Activated T-cell treated with anti-CD3 and anti-CD28 coated beads, Interleukin-2, amount 50 U/mL, for 24 hours (primary cell): ENCODE results near the gene EGFR.

ENCODE experiments used
- DNase-seq: peaks from one replicate; pipeline ENCODE4 v3.0.0-alpha.2; 2020
- H3K27ac Mint-ChIP-seq: 2 replicates; pipeline ENCODE4 v1.8.0; 2020; ENCODE audit warnings: mild to moderate bottlenecking, mixed read lengths
- H3K27me3 Mint-ChIP-seq: 2 replicates; pipeline ENCODE4 v1.8.0; 2020; ENCODE audit warnings: mixed read lengths
- H3K36me3 Mint-ChIP-seq: 2 replicates; pipeline ENCODE4 v1.8.0; 2020; ENCODE audit warnings: low read depth, mixed read lengths
- H3K4me1 Mint-ChIP-seq: 2 replicates; pipeline ENCODE4 v1.8.0; 2020; ENCODE audit warnings: low read depth, mixed read lengths
- H3K4me3 Mint-ChIP-seq: 2 replicates; pipeline ENCODE4 v1.8.0; 2020; ENCODE audit warnings: mild to moderate bottlenecking, moderate library complexity, mixed read lengths
- H3K9me3 Mint-ChIP-seq: 2 replicates; pipeline ENCODE4 v1.8.0; 2020; ENCODE audit warnings: mixed read lengths

Gene EGFR

DNA sequence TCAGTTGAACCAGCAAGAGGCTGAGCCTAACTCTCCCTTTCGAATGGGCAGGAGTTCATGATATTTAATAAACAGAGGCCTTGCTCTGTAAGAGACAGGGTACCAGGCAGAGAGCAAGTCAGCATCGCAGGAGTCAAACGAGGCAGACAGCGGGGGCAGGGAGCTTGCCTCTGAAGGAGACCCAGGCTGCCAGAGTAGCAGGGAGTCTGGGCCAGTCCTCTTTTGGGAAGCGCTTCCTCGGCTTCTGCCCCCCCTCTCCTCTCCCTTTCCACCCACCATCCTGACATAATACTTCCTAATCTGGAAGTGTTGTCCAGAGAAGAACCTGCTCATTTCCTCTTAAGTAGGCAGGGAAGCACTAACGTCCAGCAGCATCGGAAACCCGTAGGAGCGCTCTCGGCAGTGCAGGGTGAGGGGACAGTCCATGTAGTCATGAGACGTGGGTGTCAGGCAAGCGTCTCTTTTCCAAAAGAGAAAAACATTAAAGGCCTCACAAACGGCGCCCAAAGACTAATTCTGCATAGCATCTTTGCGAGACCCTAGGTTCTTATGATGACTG lies 171.1 kb downstream of the EGFR start:
- peaks cover 23% of the 10 kb centered on the region for H3K27me3 Mint-ChIP-seq
- H3K4me3 Mint-ChIP-seq, result no peak overlapping the region
- H3K36me3 Mint-ChIP-seq, result no peaks in the 10 kb centered on the region
- H3K9me3 Mint-ChIP-seq, result no peaks in the 10 kb centered on the region
- no peaks in the 10 kb centered on the region for H3K4me1 Mint-ChIP-seq
- no peak overlapping the region for H3K27ac Mint-ChIP-seq
- DNase-seq, result no peak

DNA sequence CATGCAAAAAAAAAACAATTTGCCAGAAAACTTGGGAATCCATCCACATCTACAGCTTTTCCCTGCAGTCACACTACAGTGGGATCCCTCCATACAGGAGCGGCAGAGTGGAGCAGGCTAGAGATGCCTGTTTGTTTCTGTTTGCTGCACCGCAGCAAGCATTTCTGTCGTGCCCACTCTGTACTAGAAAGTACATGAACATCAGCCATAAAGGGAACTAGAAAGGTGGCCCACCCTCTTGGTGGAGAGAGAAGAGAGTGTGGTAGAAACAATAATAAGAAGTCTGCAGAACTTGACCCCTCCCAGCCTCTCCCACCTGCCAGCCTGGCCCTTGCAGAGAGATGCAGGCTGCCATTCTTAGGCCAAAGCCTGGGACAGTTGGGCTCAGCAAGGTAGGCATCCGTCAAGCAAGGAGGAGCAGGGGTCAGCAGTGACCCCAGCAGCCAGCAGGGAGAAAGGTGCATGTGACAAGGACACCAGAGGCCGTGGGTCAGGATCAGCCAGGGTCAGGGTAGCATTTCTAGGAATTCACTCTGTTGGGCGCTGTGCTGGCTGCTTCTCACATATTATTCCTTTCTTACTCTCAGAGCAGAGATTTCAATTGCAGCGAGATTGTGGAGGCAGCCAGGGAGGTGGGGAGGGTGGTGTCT lies 171.8 kb downstream of the EGFR start:
- Mint-ChIP-seq H3K4me1 (no peaks in the 10 kb centered on the region), H3K27ac (no peak overlapping the region), H3K36me3 (no peaks in the 10 kb centered on the region), H3K9me3 (no peaks in the 10 kb centered on the region), H3K27me3 (peaks cover 23% of the 10 kb centered on the region), H3K4me3 (no peak overlapping the region)
- no peak for DNase-seq

- no peak for DNase-seq
- Mint-ChIP-seq H3K4me1 (no peaks in the 10 kb centered on the region), H3K27ac (no peak overlapping the region), H3K9me3 (no peaks in the 10 kb centered on the region), H3K27me3 (peaks cover 23% of the 10 kb centered on the region), H3K36me3 (no peaks in the 10 kb centered on the region), H3K4me3 (no peak overlapping the region)
These were observed 172.5 kb downstream of the EGFR start for GRCh38 chr7:55191161-55191925.

- no peak overlapping the region for H3K4me3 Mint-ChIP-seq
- H3K4me1 Mint-ChIP-seq, result no peaks in the 10 kb centered on the region
- H3K36me3 Mint-ChIP-seq, result no peaks in the 10 kb centered on the region
- no peak overlapping the region for H3K27ac Mint-ChIP-seq
- DNase-seq, result no peak
- peaks cover 16% of the 10 kb centered on the region for H3K27me3 Mint-ChIP-seq
- no peaks in the 10 kb centered on the region for H3K9me3 Mint-ChIP-seq
These were observed 173.3 kb downstream of the EGFR start for GRCh38 chr7:55191926-55192692.

DNA sequence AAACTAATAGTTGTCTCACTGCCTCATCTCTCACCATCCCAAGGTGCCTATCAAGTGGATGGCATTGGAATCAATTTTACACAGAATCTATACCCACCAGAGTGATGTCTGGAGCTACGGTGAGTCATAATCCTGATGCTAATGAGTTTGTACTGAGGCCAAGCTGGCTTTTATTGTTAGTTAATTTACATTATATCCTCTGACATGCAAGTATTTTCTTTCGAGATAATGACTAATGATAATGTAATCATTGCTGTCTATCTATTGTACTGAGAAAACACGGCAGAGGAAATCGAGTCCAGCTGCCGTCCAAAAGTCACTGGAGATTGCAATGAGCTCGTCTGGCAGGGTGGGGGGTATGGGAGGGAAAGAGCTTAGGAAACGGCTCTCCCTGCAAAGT lies 173.9 kb downstream of the EGFR start:
- Mint-ChIP-seq H3K36me3 (no peaks in the 10 kb centered on the region), H3K4me3 (no peak overlapping the region), H3K4me1 (no peaks in the 10 kb centered on the region), H3K9me3 (no peaks in the 10 kb centered on the region), H3K27ac (no peak overlapping the region), H3K27me3 (peaks cover 15% of the 10 kb centered on the region)
- DNase-seq, result no peak

- Mint-ChIP-seq H3K36me3 (no peaks in the 10 kb centered on the region), H3K9me3 (no peaks in the 10 kb centered on the region), H3K4me1 (no peaks in the 10 kb centered on the region), H3K27ac (no peak overlapping the region), H3K4me3 (no peak overlapping the region), H3K27me3 (peaks cover 12% of the 10 kb centered on the region)
- DNase-seq, result no peak
These were observed 174.4 kb downstream of the EGFR start for GRCh38 chr7:55193245-55193644.

GRCh38 chr7:55194522-55194921 lies 175.7 kb downstream of the EGFR start:
- DNase-seq, result no peak
- Mint-ChIP-seq H3K27ac (no peak overlapping the region), H3K27me3 (peaks cover 5% of the 10 kb centered on the region)

DNA sequence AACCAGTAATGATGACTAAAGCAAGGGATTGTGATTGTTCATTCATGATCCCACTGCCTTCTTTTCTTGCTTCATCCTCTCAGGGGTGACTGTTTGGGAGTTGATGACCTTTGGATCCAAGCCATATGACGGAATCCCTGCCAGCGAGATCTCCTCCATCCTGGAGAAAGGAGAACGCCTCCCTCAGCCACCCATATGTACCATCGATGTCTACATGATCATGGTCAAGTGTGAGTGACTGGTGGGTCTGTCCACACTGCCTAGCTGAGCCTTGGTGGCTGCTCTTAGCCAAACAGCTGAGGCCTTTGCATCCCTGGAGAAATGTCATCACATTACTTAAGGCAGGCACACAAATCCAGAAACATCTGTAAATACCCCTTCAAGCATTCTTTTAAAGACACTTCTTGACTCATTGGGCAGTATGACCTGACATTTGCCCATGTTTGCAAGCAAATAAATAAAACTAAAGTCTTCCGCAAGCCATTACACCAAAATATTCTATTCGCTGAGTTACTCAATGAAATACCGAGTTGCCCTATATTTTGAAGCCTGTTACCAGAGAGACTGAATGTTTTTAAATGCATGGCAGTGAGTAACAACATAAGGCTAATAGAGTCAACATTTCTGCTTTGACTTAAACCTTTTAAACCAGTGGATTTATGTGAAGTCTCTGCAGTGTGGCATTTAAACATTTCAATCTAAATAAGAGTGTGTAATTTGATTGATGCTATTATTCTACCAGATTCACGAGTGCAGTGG lies 180.0 kb downstream of the EGFR start:
- H3K36me3 Mint-ChIP-seq, result no peaks in the 10 kb centered on the region
- H3K4me1 Mint-ChIP-seq, result no peaks in the 10 kb centered on the region
- H3K9me3 Mint-ChIP-seq, result no peaks in the 10 kb centered on the region
- H3K27me3 Mint-ChIP-seq, result peaks cover 6% of the 10 kb centered on the region
- H3K4me3 Mint-ChIP-seq, result no peak overlapping the region
- DNase-seq, result no peak
- H3K27ac Mint-ChIP-seq, result no peak overlapping the region

More at GRCh38 chr7:55194522-55194921, 175.7 kb downstream of the EGFR start:
- H3K4me3 Mint-ChIP-seq, result no peak overlapping the region
- H3K36me3 Mint-ChIP-seq, result no peaks in the 10 kb centered on the region
- H3K9me3 Mint-ChIP-seq, result no peaks in the 10 kb centered on the region
- no peaks in the 10 kb centered on the region for H3K4me1 Mint-ChIP-seq

DNA sequence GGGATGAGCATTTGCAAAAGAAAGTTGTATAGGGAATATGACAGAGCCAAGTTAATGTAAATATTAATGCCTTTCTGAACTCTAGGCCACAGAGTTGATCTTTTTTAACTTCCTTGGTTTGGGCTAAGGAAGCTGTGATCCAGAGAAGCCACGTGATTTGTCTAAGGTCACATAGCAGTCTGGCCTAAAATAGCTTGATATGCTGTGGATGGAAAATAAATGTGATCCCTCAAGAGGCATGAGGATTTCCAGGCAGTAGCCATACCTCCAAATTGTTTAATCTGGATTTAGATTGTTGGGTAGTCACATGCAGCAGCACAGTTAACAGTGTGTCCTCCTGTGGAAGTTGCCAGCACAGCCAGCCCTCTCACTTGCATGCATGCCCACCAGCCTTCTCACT lies 180.6 kb downstream of the EGFR start:
- DNase-seq, result no peak
- Mint-ChIP-seq H3K9me3 (no peaks in the 10 kb centered on the region), H3K4me3 (no peak overlapping the region), H3K4me1 (no peaks in the 10 kb centered on the region), H3K27ac (no peak overlapping the region), H3K36me3 (no peaks in the 10 kb centered on the region), H3K27me3 (peaks cover 6% of the 10 kb centered on the region)

DNA sequence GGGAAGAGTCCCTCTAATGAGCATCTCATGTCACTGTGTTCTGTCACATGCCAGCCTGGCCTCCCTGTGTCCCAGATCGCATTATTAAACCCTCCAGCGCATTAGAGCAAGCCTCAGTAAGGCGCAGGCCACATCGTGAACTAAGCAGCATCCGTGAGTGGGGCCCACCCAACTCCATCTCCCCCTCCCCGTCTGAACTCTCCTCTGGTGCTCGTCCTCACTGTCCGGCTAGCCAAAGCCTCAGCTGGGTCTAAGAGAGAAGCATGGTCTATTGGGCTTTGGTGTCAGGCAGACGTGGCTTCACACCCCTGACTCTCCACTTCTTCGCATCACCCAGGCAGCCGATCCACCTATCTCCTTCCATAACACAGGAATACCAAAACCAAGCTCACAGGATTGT lies 181.6 kb downstream of the EGFR start:
- Mint-ChIP-seq H3K36me3 (no peaks in the 10 kb centered on the region), H3K27me3 (peaks cover 6% of the 10 kb centered on the region), H3K4me1 (no peaks in the 10 kb centered on the region), H3K27ac (no peak overlapping the region), H3K4me3 (no peak overlapping the region), H3K9me3 (no peaks in the 10 kb centered on the region)
- no peak for DNase-seq

- H3K27ac Mint-ChIP-seq, result no peak overlapping the region
- no peaks in the 10 kb centered on the region for H3K36me3 Mint-ChIP-seq
- H3K4me3 Mint-ChIP-seq, result no peak overlapping the region
- no peaks in the 10 kb centered on the region for H3K9me3 Mint-ChIP-seq
- no peak for DNase-seq
- H3K4me1 Mint-ChIP-seq, result no peaks in the 10 kb centered on the region
- peaks cover 10% of the 10 kb centered on the region for H3K27me3 Mint-ChIP-seq
These were observed 183.5 kb downstream of the EGFR start for GRCh38 chr7:55202150-55202913.

DNA sequence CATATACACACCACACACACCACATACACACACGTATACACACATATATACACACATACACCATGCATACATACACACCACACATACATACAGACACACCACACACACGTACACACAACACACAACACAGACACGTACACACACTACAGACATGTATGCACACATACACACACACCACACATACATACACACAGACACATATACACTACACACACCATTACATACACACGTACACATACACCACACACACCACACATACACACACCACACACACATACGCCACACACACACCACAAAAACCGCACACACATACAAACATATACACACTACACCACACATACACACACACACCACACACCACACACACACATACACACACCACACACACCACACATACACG lies 184.5 kb downstream of the EGFR start:
- Mint-ChIP-seq H3K4me1 (no peaks in the 10 kb centered on the region), H3K27ac (no peak overlapping the region), H3K36me3 (no peaks in the 10 kb centered on the region), H3K4me3 (no peak overlapping the region), H3K27me3 (peaks cover 10% of the 10 kb centered on the region), H3K9me3 (no peaks in the 10 kb centered on the region)
- no peak for DNase-seq

DNA sequence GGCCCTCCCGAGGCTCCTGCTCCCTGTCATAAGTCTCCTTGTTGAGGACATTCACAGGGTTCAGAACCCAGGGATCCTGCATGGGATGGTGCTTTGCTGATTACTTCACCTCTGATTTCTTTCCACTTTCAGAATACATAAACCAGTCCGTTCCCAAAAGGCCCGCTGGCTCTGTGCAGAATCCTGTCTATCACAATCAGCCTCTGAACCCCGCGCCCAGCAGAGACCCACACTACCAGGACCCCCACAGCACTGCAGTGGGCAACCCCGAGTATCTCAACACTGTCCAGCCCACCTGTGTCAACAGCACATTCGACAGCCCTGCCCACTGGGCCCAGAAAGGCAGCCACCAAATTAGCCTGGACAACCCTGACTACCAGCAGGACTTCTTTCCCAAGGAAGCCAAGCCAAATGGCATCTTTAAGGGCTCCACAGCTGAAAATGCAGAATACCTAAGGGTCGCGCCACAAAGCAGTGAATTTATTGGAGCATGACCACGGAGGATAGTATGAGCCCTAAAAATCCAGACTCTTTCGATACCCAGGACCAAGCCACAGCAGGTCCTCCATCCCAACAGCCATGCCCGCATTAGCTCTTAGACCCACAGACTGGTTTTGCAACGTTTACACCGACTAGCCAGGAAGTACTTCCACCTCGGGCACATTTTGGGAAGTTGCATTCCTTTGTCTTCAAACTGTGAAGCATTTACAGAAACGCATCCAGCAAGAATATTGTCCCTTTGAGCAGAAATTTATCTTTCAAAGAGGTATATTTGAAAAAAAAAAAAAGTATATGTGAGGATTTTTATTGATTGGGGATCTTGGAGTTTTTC lies 186.5 kb downstream of the EGFR start:
- no peak overlapping the region for H3K27ac Mint-ChIP-seq
- no peak overlapping the region for H3K4me3 Mint-ChIP-seq
- H3K9me3 Mint-ChIP-seq, result no peaks in the 10 kb centered on the region
- no peaks in the 10 kb centered on the region for H3K4me1 Mint-ChIP-seq
- H3K36me3 Mint-ChIP-seq, result no peaks in the 10 kb centered on the region
- no peak for DNase-seq
- H3K27me3 Mint-ChIP-seq, result peaks cover 10% of the 10 kb centered on the region
